Measurements from ENCODE around the gene ETFA.

ETFA gene

DNA sequence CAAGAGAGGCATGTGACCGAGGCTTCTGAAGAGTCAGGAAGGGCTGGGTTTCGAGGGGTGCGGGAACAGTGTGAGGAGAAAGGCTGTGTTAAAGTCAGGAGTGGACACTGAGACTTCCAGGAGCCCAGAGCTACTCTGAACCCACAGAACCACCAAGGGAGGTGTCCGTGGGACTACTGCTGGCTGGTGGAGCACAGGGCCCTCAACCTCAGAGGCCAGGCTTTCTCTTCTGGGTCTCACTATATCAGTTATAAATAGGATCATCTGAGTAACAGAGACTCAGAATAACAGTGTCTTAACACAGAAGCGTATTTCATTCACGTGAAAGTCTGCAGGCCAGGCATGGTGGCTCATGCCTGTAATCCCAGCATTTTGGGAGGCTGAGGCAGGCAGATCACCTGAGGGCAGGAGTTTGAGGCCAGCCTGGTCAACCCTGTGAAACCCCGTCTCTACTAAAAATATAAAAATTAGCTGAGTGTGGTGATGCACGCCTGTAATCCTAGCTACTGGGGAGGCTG lies 137.9 kb downstream of the ETFA start:
- DNase-seq (ENCODE audit: low read depth): no peak
- no peak overlapping the region for H3K4me3 ChIP-seq (ENCODE audit: low read depth, low read length)
- TF ChIP-seq MYC (IDR thresholded peaks at IDR 0.05; ENCODE audit: low read depth, low read length) (no peak), POLR2A (IDR thresholded peaks at IDR 0.05; ENCODE audit: extremely low read depth, insufficient read length) (no peak)
- TF ChIP-seq, protein P1, sequence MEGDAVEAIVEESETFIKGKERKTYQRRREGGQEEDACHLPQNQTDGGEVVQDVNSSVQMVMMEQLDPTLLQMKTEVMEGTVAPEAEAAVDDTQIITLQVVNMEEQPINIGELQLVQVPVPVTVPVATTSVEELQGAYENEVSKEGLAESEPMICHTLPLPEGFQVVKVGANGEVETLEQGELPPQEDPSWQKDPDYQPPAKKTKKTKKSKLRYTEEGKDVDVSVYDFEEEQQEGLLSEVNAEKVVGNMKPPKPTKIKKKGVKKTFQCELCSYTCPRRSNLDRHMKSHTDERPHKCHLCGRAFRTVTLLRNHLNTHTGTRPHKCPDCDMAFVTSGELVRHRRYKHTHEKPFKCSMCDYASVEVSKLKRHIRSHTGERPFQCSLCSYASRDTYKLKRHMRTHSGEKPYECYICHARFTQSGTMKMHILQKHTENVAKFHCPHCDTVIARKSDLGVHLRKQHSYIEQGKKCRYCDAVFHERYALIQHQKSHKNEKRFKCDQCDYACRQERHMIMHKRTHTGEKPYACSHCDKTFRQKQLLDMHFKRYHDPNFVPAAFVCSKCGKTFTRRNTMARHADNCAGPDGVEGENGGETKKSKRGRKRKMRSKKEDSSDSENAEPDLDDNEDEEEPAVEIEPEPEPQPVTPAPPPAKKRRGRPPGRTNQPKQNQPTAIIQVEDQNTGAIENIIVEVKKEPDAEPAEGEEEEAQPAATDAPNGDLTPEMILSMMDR (IDR thresholded peaks at IDR 0.05; ENCODE audit: low read depth, low read length): no peak
- TF ChIP-seq, protein P2, sequence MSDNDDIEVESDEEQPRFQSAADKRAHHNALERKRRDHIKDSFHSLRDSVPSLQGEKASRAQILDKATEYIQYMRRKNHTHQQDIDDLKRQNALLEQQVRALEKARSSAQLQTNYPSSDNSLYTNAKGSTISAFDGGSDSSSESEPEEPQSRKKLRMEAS (IDR thresholded peaks at IDR 0.05; ENCODE audit: low read depth, low read length): no peak

DNA sequence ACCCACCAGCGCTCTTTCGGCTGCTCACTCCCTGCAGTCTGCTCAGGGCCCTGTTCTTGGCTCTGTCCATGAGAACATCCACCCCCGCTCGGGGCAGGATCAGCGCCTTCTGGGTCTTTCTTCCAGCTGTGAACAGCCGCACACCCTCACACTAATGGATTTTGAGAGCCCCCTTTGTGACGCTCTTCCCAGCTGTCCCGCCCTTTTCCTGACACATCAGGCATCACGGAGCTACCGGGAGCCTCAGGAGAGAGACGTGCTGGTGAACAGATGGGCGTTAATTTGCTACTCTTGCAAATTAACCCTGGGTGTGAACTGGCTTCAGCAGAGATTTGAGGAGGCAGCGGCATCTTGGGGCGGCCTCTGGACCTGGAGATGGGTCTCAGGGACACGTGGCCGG lies 138.5 kb downstream of the ETFA start:
- DNase-seq (ENCODE audit: low read depth): no peak
- no peak for TF ChIP-seq POLR2A (IDR thresholded peaks at IDR 0.05; ENCODE audit: extremely low read depth, insufficient read length)
- TF ChIP-seq, protein P2 (IDR thresholded peaks at IDR 0.05; ENCODE audit: low read depth, low read length): no peak
- no peak for TF ChIP-seq MYC (IDR thresholded peaks at IDR 0.05; ENCODE audit: low read depth, low read length)
- TF ChIP-seq, protein P1 (IDR thresholded peaks at IDR 0.05; ENCODE audit: low read depth, low read length): no peak
- no peak overlapping the region for H3K4me3 ChIP-seq (ENCODE audit: low read depth, low read length)

- no peak overlapping the region for H3K4me3 ChIP-seq (ENCODE audit: low read depth, low read length)
- no peak for DNase-seq (ENCODE audit: low read depth)
- TF ChIP-seq, protein P1 (IDR thresholded peaks at IDR 0.05; ENCODE audit: low read depth, low read length): no peak
- no peak for TF ChIP-seq POLR2A (IDR thresholded peaks at IDR 0.05; ENCODE audit: extremely low read depth, insufficient read length)
- TF ChIP-seq, protein P2 (IDR thresholded peaks at IDR 0.05; ENCODE audit: low read depth, low read length): no peak
- no peak for TF ChIP-seq MYC (IDR thresholded peaks at IDR 0.05; ENCODE audit: low read depth, low read length)
Measured at GRCh38 chr15:76169911-76170800, 141.1 kb downstream of the ETFA start.

- peak; percentile 75 for DNase-seq (ENCODE audit: low read depth)
- no peak overlapping the region for H3K4me3 ChIP-seq (ENCODE audit: low read depth, low read length)
- TF ChIP-seq, protein P1 (IDR thresholded peaks at IDR 0.05; ENCODE audit: low read depth, low read length): no peak
- TF ChIP-seq, protein P2 (IDR thresholded peaks at IDR 0.05; ENCODE audit: low read depth, low read length): 0 out of 2 replicates have a peak, but pooled peaks have one; percentile 40
- TF ChIP-seq POLR2A (IDR thresholded peaks at IDR 0.05; ENCODE audit: extremely low read depth, insufficient read length): no peak
- TF ChIP-seq MYC (IDR thresholded peaks at IDR 0.05; ENCODE audit: low read depth, low read length): no peak
Measured at GRCh38 chr15:76169018-76169417, 142.3 kb downstream of the ETFA start.

DNA sequence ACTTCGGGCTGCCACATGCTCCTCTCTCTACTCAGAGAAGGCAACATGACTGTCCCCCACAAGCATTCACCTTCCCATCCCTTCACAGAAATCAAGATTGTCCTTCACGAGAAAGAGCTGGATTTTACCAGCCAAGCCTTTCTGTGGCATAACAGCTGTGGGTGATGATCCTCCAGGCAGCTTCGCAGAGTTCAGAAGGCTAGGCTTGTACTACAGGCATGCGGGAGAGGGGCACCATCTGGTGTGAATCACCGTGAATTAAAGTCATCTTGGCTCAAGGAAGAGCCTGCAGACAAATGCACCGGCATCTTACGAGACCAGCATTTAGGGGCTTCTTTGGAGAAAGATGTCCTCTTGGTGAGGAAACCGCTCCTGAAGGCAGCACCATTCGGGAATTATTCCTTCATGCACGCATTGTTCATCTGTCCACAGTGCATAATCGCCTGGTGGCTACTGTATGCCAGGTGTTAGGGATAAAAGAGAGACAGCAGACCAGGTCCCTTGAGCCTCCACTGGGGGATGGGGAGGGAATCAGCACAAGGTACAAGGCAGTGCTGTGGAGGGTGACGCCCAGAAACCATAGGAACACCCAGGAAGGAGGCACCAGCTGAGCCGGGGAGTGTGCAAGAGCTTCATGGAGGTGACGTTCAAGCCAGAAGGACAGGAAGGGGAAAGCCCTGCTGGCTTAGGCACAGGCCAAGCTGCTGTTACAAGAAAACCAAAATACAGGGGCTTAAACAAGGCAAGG lies 142.9 kb downstream of the ETFA start:
- TF ChIP-seq, protein P2 (IDR thresholded peaks at IDR 0.05; ENCODE audit: low read depth, low read length): no peak
- TF ChIP-seq, protein P1 (IDR thresholded peaks at IDR 0.05; ENCODE audit: low read depth, low read length): no peak
- TF ChIP-seq MYC (IDR thresholded peaks at IDR 0.05; ENCODE audit: low read depth, low read length): no peak
- no peak for TF ChIP-seq POLR2A (IDR thresholded peaks at IDR 0.05; ENCODE audit: extremely low read depth, insufficient read length)
- no peak for DNase-seq (ENCODE audit: low read depth)
- H3K4me3 ChIP-seq (ENCODE audit: low read depth, low read length): no peak overlapping the region
